DMS79 treated with DMSO at 0.1 percent for 48 hours (cell line): ENCODE data around the gene BAIAP2L2.
"Not testable (repeated sequence)": the region's sequence is repeated elsewhere in the genome, so short reads cannot be mapped to it uniquely, and the experiment has no call there.

ENCODE experiments used
- DNase-seq: peaks from one replicate; lab custom pipeline; 2025; lab: John Stamatoyannopoulos, UW

The BAIAP2L2 gene

GRCh38 chr22:38129021-38129420 is 18.5 kb upstream of the BAIAP2L2 start:
- DNase-seq: no peak

GRCh38 chr22:38127869-38128268 is 17.4 kb upstream of the BAIAP2L2 start:
- DNase-seq: no peak

GRCh38 chr22:38126928-38127668 is 16.6 kb upstream of the BAIAP2L2 start:
- DNase-seq: no peak

- no peak for DNase-seq
These were observed 15.3 kb upstream of the BAIAP2L2 start for GRCh38 chr22:38125751-38126201.

GRCh38 chr22:38125038-38125610 is 14.6 kb upstream of the BAIAP2L2 start:
- no peak for DNase-seq

GRCh38 chr22:38124236-38124974 is 13.9 kb upstream of the BAIAP2L2 start:
- no peak for DNase-seq

- DNase-seq: no peak
These were observed 12.1 kb upstream of the BAIAP2L2 start for GRCh38 chr22:38122616-38123015.

GRCh38 chr22:38120359-38121110 is 10.1 kb upstream of the BAIAP2L2 start:
- no peak for DNase-seq

GRCh38 chr22:38118747-38119146 is 8.3 kb upstream of the BAIAP2L2 start:
- DNase-seq: not testable (repeated sequence)

- no peak for DNase-seq
These were observed 7.7 kb upstream of the BAIAP2L2 start for GRCh38 chr22:38118182-38118581.

- DNase-seq: not testable (repeated sequence)
These were observed 7.1 kb upstream of the BAIAP2L2 start for GRCh38 chr22:38117556-38117955.

- no peak for DNase-seq
These were observed 5.1 kb upstream of the BAIAP2L2 start for GRCh38 chr22:38115423-38116205.

GRCh38 chr22:38114484-38115398 is 4.3 kb upstream of the BAIAP2L2 start:
- DNase-seq: peak; percentile 8

- no peak for DNase-seq
These were observed 1.9 kb upstream of the BAIAP2L2 start for GRCh38 chr22:38112381-38112780.

GRCh38 chr22:38111925-38112355 is 1.5 kb upstream of the BAIAP2L2 start:
- DNase-seq: no peak

- no peak for DNase-seq
These were observed 674 bp upstream of the BAIAP2L2 start for GRCh38 chr22:38110863-38111852.

GRCh38 chr22:38109371-38110001 is 998 bp downstream of the BAIAP2L2 start:
- DNase-seq: no peak

GRCh38 chr22:38108561-38109319 is 1.7 kb downstream of the BAIAP2L2 start:
- no peak for DNase-seq
